GM12872 (cell line): ENCODE results near the gene ELMO3.

Source experiments
- CTCF ChIP-seq: IDR thresholded peaks from 3 replicates; pipeline ENCODE4 v1.5.1; 2011; ENCODE audit warnings: low read depth, mild to moderate bottlenecking, low read length, moderate library complexity; ENCODE audit not compliant: insufficient read depth

ELMO3 gene

GRCh38 chr16:67233596-67233995 is 34.7 kb downstream of the ELMO3 start:
- no peak for TF ChIP-seq CTCF

- TF ChIP-seq CTCF: no peak
Measured at GRCh38 chr16:67234180-67234597, 35.3 kb downstream of the ELMO3 start.

GRCh38 chr16:67235816-67236562 is 37.1 kb downstream of the ELMO3 start:
- no peak for TF ChIP-seq CTCF

GRCh38 chr16:67236563-67237395 is 37.8 kb downstream of the ELMO3 start:
- no peak for TF ChIP-seq CTCF

GRCh38 chr16:67237396-67238277 is 38.7 kb downstream of the ELMO3 start:
- no peak for TF ChIP-seq CTCF

GRCh38 chr16:67238278-67238575 is 39.3 kb downstream of the ELMO3 start:
- no peak for TF ChIP-seq CTCF
